ENCODE measurements around the gene SIRT3.
A peak's percentile ranks its signal among the peaks of the same experiment; 100 is the strongest.

The SIRT3 gene

DNA sequence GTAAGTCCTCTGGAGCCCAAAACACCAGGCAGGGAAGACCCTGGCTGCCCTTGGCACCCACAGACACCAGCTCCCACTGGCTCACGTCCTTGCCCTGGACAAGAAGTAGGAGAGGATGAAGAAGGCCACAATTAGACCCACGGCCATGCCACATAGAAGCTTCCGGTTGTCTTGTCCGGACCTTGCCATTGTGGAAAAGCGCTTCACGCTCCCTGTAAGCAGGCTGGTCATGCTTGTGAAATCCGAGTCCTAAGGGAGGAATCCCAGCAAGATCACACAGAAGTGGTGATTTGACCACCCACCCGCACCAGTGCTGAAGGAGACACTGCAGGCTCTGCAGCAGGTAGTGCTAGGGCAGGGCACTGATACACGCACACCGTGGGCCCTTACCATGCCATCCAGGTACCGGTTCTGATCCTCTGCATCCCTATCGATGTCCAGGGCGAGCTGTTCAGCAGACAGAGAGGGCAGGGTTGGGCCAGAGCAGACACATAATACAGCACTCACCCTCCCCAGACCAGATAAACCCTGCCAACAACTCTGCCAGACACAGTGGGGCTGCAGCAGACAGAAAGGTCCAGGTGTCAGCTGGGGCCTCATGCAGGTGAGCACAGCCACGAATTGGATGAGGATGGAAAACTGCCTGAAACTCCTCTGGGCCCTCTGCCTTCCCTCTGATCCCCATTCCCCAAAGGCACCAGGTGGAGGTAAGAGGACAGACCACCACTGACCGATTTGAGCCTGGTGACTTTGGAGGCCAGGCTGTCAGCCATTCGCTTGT is 30.7 kb downstream of the SIRT3 start:
- no peaks in the 10 kb centered on the region for H3K9me3 ChIP-seq (ENCODE audit: control insufficient read depth in 1 of 2, low read length in 2 of 2)
- peaks cover 19 to 36% of the 10 kb centered on the region in 2 donors for H3K4me1 ChIP-seq (ENCODE audit: control insufficient read depth in 1 of 2, insufficient read depth in 2 of 2, low read length in 2 of 2)
- H3K27me3 ChIP-seq (ENCODE audit: low read depth, low read length) = no peaks in the 10 kb centered on the region
- H3K27ac ChIP-seq (ENCODE audit: low read length) = peak overlapping the region; percentile 99
- peaks cover 35 to 55% of the 10 kb centered on the region in 2 donors for H3K36me3 ChIP-seq (ENCODE audit: control insufficient read depth in 1 of 2, insufficient read depth in 2 of 2, low read length in 2 of 2)
- H3K4me3 ChIP-seq (ENCODE audit: low read depth in 1 of 2, low read length in 2 of 2) = peak overlapping the region; percentile 85 to 93

DNA sequence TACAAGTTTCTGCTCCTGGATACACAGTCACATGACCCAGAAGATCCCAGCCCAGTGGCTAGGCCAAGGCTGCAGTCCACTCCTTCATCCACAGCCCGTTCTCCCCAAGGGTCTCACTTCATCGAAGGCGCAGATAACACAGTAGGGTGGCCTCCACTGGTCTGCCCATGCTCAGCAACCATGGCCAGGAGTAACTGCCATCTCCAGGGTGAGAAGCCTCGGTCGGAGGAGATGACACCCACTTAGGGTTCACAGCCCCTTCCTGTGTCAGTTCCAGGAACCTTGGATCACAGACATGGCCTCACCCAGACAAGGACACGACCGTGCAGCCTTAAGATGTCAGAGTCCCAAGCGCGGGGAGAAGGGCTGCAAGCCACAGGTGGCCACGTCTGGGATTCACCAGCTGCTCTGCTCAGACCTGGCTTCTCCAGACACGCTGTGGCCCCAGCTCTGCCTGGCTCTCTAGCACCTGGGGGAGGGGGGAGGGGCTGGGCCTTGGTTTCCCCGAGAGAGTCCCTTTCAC is 31.5 kb downstream of the SIRT3 start:
- peaks cover 14 to 28% of the 10 kb centered on the region in 2 donors for H3K4me1 ChIP-seq (ENCODE audit: control insufficient read depth in 1 of 2, insufficient read depth in 2 of 2, low read length in 2 of 2)
- peaks cover 27 to 50% of the 10 kb centered on the region in 2 donors for H3K36me3 ChIP-seq (ENCODE audit: control insufficient read depth in 1 of 2, insufficient read depth in 2 of 2, low read length in 2 of 2)
- H3K27me3 ChIP-seq (ENCODE audit: low read depth, low read length) = no peaks in the 10 kb centered on the region
- H3K27ac ChIP-seq (ENCODE audit: low read length) = no peak overlapping the region
- no peak overlapping the region for H3K4me3 ChIP-seq (ENCODE audit: low read depth in 1 of 2, low read length in 2 of 2)
- H3K9me3 ChIP-seq (ENCODE audit: control insufficient read depth in 1 of 2, low read length in 2 of 2) = no peaks in the 10 kb centered on the region

DNA sequence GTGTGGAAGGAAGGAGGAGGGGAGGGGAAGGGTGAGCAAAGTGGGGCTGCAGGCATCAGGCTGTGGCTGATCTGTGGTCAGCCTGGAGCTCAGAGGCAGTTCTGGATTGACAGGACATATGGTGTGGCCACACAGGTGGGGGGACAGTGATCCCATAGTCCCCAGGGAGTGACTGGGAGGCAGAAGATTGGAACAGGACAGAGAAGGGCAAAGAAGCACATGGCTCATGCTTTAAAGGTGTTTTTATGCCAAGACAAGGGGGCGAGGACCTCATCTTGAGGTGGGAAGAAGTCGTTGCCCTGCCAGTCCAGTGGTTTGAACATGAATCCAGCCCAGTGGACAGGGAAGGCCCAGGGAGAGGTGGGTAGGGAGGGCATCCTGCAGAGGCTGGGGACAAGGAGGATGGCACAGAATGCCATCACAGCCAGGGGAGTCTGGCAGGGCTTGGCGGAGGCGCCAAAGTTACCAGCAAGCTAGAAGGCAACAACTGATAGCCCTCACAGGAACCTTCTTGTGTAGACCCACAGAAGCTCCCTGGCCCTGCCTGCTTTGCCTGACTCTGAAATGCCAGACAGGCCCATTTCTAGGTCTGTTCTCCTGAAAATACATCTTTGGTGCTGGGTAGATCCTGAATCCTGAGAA is 32.1 kb downstream of the SIRT3 start:
- no peak overlapping the region for H3K4me3 ChIP-seq (ENCODE audit: low read depth in 1 of 2, low read length in 2 of 2)
- H3K4me1 ChIP-seq (ENCODE audit: control insufficient read depth in 1 of 2, insufficient read depth in 2 of 2, low read length in 2 of 2) = peaks cover 9 to 22% of the 10 kb centered on the region in 2 donors
- no peaks in the 10 kb centered on the region for H3K27me3 ChIP-seq (ENCODE audit: low read depth, low read length)
- H3K36me3 ChIP-seq (ENCODE audit: control insufficient read depth in 1 of 2, insufficient read depth in 2 of 2, low read length in 2 of 2) = peaks cover 24 to 50% of the 10 kb centered on the region in 2 donors
- H3K9me3 ChIP-seq (ENCODE audit: control insufficient read depth in 1 of 2, low read length in 2 of 2) = no peaks in the 10 kb centered on the region
- H3K27ac ChIP-seq (ENCODE audit: low read length) = no peak overlapping the region

DNA sequence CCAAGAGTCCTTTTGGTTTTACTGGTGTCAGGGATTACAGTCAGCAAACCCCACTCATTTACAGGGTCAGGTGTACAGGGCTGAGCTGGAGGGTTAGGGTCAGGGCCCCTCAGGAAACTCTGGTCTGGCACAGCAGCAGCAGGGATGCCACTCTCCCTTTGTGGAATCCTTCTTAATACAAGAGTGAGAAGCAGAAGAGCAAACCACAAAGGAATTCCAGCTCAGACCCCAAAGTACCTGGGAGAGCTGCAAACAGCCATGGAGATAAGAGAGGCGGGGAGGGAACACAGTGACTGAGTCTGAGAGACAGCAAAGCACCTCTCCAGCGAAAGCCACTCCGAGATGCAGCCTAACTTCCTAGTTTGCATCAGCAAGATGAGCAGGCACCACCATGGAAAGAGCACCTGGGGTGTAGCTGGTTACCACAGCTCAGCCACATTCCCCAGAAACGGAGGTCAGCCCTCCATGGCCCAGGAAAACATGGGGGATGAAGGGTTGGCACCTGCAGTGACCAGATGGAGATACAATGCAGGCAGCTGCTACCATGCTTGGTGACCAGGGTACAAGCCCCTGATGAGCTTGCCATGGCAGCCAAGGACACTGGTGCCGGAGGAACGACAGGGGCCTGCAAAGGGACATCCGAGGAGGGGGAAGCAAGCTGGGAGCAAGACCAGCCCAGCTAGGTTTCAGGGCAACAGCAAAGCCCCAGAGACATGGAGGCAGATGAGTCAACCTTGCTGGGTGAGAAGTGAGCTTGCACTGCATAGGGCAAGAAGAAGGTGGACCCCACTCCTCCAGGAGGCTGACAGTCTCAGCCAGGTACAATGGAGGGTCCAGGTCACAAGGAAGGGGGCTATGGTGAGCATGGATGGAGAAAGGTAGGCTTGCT is 32.8 kb downstream of the SIRT3 start:
- Histone ChIP-seq H3K27me3 (ENCODE audit: low read depth, low read length) (no peaks in the 10 kb centered on the region), H3K9me3 (ENCODE audit: control insufficient read depth in 1 of 2, low read length in 2 of 2) (no peaks in the 10 kb centered on the region), H3K27ac (ENCODE audit: low read length) (no peak overlapping the region), H3K4me3 (ENCODE audit: low read depth in 1 of 2, low read length in 2 of 2) (no peak overlapping the region), H3K36me3 (ENCODE audit: control insufficient read depth in 1 of 2, insufficient read depth in 2 of 2, low read length in 2 of 2) (peaks cover 24 to 49% of the 10 kb centered on the region in 2 donors), H3K4me1 (ENCODE audit: control insufficient read depth in 1 of 2, insufficient read depth in 2 of 2, low read length in 2 of 2) (peaks cover 9 to 21% of the 10 kb centered on the region in 2 donors)

DNA sequence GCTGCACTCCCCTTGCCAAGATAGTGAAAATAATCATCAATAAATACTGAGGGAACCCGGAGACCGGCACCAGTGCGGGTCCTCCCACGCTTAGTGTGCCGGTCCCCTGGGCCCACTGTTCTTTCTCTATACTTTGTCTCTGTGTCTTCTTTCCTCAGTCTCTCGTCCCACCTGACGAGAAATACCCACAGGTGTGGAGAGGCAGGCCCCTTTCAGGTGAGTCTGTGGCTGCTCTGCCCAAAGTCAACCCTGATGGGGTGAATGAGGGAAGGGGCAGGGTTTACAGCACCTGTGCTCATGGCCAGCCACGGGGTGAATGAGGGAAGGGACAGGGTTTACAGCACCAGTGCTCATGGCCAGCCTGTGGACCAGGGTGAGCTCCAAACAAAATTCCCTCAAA is 33.7 kb downstream of the SIRT3 start:
- H3K27ac ChIP-seq (ENCODE audit: low read length) = no peak overlapping the region
- H3K4me1 ChIP-seq (ENCODE audit: control insufficient read depth in 1 of 2, insufficient read depth in 2 of 2, low read length in 2 of 2) = peaks cover 9 to 21% of the 10 kb centered on the region in 2 donors
- no peaks in the 10 kb centered on the region for H3K27me3 ChIP-seq (ENCODE audit: low read depth, low read length)
- peaks cover 24 to 41% of the 10 kb centered on the region in 2 donors for H3K36me3 ChIP-seq (ENCODE audit: control insufficient read depth in 1 of 2, insufficient read depth in 2 of 2, low read length in 2 of 2)
- H3K4me3 ChIP-seq (ENCODE audit: low read depth in 1 of 2, low read length in 2 of 2) = no peak overlapping the region
- no peaks in the 10 kb centered on the region for H3K9me3 ChIP-seq (ENCODE audit: control insufficient read depth in 1 of 2, low read length in 2 of 2)

DNA sequence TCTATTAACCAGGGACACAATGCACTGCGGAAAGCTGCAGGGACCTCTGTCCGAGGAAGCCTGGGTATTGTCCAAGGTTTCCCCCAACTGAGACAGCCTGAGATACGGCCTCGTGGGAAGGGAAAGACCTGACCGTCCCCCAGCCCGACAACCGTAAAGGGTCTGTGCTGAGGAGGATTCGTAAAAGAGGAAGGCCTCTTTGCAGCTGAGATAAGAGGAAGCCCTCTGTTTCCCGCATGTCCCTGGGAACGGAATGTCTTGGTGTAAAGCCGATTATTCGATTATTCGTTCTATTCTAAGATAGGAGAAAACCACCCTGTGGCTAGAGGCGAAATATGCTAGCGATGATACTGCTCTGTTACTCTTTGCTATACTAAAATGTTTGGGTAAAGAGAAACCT is 34.2 kb downstream of the SIRT3 start:
- H3K4me3 ChIP-seq (ENCODE audit: low read depth in 1 of 2, low read length in 2 of 2) = no peak overlapping the region
- peaks cover 9 to 21% of the 10 kb centered on the region in 2 donors for H3K4me1 ChIP-seq (ENCODE audit: control insufficient read depth in 1 of 2, insufficient read depth in 2 of 2, low read length in 2 of 2)
- H3K36me3 ChIP-seq (ENCODE audit: control insufficient read depth in 1 of 2, insufficient read depth in 2 of 2, low read length in 2 of 2) = peaks cover 24 to 41% of the 10 kb centered on the region in 2 donors
- no peak overlapping the region for H3K27ac ChIP-seq (ENCODE audit: low read length)
- H3K9me3 ChIP-seq (ENCODE audit: control insufficient read depth in 1 of 2, low read length in 2 of 2) = no peaks in the 10 kb centered on the region
- no peaks in the 10 kb centered on the region for H3K27me3 ChIP-seq (ENCODE audit: low read depth, low read length)

DNA sequence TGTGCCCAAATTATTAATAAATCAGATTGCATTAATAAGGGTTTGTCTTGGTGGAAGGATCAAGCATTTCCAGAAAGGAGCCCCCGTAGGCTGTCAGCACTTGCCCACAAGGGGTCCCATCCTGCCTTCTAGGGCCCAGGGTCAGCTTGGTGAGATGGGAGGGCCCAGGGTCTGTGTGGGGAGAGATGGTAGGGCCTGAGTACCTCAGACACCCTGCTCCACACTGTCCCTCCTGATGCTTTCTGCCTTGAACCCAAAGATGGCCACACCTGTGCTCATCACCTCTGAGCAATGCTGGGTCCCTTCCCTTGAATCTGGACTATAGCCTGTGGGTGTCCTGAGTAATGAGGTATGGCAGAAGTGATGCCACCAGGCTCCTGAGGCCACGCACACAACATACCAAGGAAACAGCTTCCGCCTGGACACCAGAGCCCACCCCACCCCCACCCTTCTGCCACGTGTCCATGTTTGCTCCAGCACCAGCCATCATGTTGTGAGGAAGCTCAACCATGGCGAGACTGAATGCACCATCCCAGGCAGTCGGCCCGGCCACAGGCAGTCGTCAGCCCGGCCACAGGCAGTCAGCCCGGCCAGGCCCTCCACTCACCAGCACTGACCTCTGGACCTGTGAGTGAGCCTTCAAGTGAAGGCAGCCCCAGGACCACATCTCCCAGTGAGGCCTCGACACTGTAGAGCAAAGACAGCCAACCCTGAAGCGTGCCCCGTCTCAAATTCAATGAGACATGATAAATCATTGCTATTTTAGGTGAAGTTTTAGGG is 35.7 kb downstream of the SIRT3 start:
- H3K4me3 ChIP-seq (ENCODE audit: low read depth in 1 of 2, low read length in 2 of 2) = no peak overlapping the region
- H3K27ac ChIP-seq (ENCODE audit: low read length) = no peak overlapping the region
- peaks cover 0 to 11% of the 10 kb centered on the region in 2 donors for H3K4me1 ChIP-seq (ENCODE audit: control insufficient read depth in 1 of 2, insufficient read depth in 2 of 2, low read length in 2 of 2)
- H3K9me3 ChIP-seq (ENCODE audit: control insufficient read depth in 1 of 2, low read length in 2 of 2) = no peaks in the 10 kb centered on the region
- no peaks in the 10 kb centered on the region for H3K27me3 ChIP-seq (ENCODE audit: low read depth, low read length)
- H3K36me3 ChIP-seq (ENCODE audit: control insufficient read depth in 1 of 2, insufficient read depth in 2 of 2, low read length in 2 of 2) = peaks cover 22 to 38% of the 10 kb centered on the region in 2 donors

DNA sequence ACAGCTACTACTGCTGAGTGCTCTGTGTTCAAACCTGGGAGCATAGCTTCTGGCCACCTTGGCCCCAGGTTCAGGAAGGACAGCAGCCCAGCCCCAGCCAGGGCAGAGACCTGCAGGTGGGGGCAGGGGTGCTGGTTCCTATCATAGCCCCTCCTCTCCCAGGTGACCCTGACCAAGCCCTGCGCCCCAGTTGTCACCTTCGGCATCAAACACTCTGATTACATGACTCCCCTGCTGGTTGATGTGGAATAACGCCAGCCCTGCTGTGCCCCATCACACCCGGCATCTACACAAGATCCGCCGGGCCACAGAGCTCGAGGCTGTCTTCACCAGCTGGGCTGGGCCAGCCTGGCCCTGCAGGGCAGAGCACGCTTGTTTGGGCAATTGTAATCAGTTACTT is 36.4 kb downstream of the SIRT3 start:
- H3K27ac ChIP-seq (ENCODE audit: low read length) = no peak overlapping the region
- H3K27me3 ChIP-seq (ENCODE audit: low read depth, low read length) = no peaks in the 10 kb centered on the region
- H3K9me3 ChIP-seq (ENCODE audit: control insufficient read depth in 1 of 2, low read length in 2 of 2) = no peaks in the 10 kb centered on the region
- peaks cover 0 to 5% of the 10 kb centered on the region in 2 donors for H3K4me1 ChIP-seq (ENCODE audit: control insufficient read depth in 1 of 2, insufficient read depth in 2 of 2, low read length in 2 of 2)
- H3K4me3 ChIP-seq (ENCODE audit: low read depth in 1 of 2, low read length in 2 of 2) = no peak overlapping the region
- peaks cover 17 to 31% of the 10 kb centered on the region in 2 donors for H3K36me3 ChIP-seq (ENCODE audit: control insufficient read depth in 1 of 2, insufficient read depth in 2 of 2, low read length in 2 of 2)

DNA sequence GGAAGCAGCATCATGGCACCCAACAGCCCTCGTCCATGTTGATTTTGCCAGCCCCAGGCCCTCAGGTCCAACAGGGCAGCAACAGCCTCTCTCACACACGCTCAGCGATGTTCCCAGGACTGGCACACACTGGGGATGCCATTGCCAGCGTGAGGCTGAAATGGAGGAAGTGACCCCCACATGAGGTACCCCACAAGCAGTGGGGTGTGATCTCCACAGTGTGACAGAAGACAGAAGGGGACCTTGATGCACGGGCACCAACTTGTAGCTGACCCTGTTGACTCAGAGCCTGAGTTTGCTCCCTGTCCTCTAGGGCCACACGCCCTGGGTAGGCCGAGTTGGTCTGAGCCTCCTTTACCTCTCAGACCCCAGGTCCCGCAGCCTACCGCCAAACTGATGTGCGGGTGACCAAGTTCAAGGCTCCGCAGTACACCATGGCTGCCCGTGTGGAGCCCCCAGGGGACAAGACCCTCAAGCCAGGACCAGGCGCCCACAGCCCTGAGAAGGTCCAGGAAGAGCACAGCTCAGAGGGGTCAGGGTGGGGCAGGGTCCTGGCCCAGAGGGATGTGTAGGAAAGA is 37.0 kb downstream of the SIRT3 start:
- Histone ChIP-seq H3K27ac (ENCODE audit: low read length) (no peak overlapping the region), H3K4me1 (ENCODE audit: control insufficient read depth in 1 of 2, insufficient read depth in 2 of 2, low read length in 2 of 2) (no peaks in the 10 kb centered on the region)

DNA sequence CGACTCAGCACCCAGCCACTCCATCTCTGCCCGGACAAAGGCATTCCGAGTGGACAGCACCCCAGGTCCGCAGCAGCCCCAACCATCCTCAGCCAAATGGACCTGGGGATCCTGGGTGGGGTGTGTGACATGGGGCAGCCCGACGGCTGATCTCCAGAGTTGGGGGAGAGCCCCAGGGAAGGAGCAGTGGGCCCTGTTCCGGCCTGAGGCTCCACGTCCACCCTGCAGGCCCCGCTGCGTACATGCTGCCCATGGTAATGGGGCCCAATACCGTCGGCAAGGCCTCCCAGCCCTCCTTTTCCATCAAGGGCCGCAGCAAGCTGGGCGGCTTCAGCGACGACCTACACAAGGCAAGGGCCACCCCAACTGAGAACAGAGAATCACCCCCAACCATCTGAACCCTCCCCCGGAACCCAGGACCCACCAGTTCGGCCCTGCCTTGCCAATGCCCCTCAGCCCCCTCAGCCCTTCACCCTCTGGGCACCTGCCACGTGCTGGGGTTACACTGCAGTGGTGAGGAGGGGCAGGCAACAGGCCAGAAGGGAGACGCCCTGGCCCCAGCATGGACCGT is 37.8 kb downstream of the SIRT3 start:
- H3K36me3 ChIP-seq (ENCODE audit: control insufficient read depth in 1 of 2, insufficient read depth in 2 of 2, low read length in 2 of 2) = peaks cover 6 to 18% of the 10 kb centered on the region in 2 donors
- no peaks in the 10 kb centered on the region for H3K27me3 ChIP-seq (ENCODE audit: low read depth, low read length)
- H3K4me1 ChIP-seq (ENCODE audit: control insufficient read depth in 1 of 2, insufficient read depth in 2 of 2, low read length in 2 of 2) = no peaks in the 10 kb centered on the region
- H3K9me3 ChIP-seq (ENCODE audit: control insufficient read depth in 1 of 2, low read length in 2 of 2) = no peaks in the 10 kb centered on the region
- H3K27ac ChIP-seq (ENCODE audit: low read length) = no peak overlapping the region
- no peak overlapping the region for H3K4me3 ChIP-seq (ENCODE audit: low read depth in 1 of 2, low read length in 2 of 2)

More for the DNA sequence above, 37.0 kb downstream of the SIRT3 start:
- Histone ChIP-seq H3K4me3 (ENCODE audit: low read depth in 1 of 2, low read length in 2 of 2) (no peak overlapping the region), H3K36me3 (ENCODE audit: control insufficient read depth in 1 of 2, insufficient read depth in 2 of 2, low read length in 2 of 2) (peaks cover 13 to 24% of the 10 kb centered on the region in 2 donors), H3K9me3 (ENCODE audit: control insufficient read depth in 1 of 2, low read length in 2 of 2) (no peaks in the 10 kb centered on the region), H3K27me3 (ENCODE audit: low read depth, low read length) (no peaks in the 10 kb centered on the region)
